ENCODE results near the gene NLGN3.

Gene NLGN3

GRCh38 chrX:71118032-71118984 is 26.3 kb upstream of the NLGN3 start, which contains the start of gene MED12:
TSS of gene MED12 (plus strand) at chrX:71118596. CDS start at chrX:71118755, 159 bp downstream.
- DNase-seq (ENCODE audit: low read depth in 2 of 2), result peak; percentile 66 to 79

- no peak for DNase-seq (ENCODE audit: low read depth in 2 of 2)
Measured at GRCh38 chrX:71118985-71119535, 25.6 kb upstream of the NLGN3 start.

GRCh38 chrX:71128166-71128833 is 16.3 kb upstream of the NLGN3 start:
- DNase-seq (ENCODE audit: low read depth in 2 of 2), result no peak

- DNase-seq (ENCODE audit: low read depth in 2 of 2), result peak; percentile 37 to 67
Measured at GRCh38 chrX:71128915-71129765, 15.5 kb upstream of the NLGN3 start.

- DNase-seq (ENCODE audit: low read depth in 2 of 2), result no peak
Measured at GRCh38 chrX:71131510-71131909, 13.1 kb upstream of the NLGN3 start.

- DNase-seq (ENCODE audit: low read depth in 2 of 2), result no peak
Measured at GRCh38 chrX:71140440-71140839, 4.2 kb upstream of the NLGN3 start.

GRCh38 chrX:71143508-71143907 is 1.1 kb upstream of the NLGN3 start:
- DNase-seq (ENCODE audit: low read depth in 2 of 2), result no peak

GRCh38 chrX:71147496-71148277 is 3.0 kb downstream of the NLGN3 start:
- DNase-seq (ENCODE audit: low read depth in 2 of 2), result no peak

GRCh38 chrX:71148278-71148663 is 3.6 kb downstream of the NLGN3 start:
- no peak for DNase-seq (ENCODE audit: low read depth in 2 of 2)

GRCh38 chrX:71151366-71151765 is 6.7 kb downstream of the NLGN3 start:
- no peak for DNase-seq (ENCODE audit: low read depth in 2 of 2)

- DNase-seq (ENCODE audit: low read depth in 2 of 2), result no peak
Measured at GRCh38 chrX:71154196-71154595, 9.6 kb downstream of the NLGN3 start.

GRCh38 chrX:71154641-71155040 is 10.0 kb downstream of the NLGN3 start:
- DNase-seq (ENCODE audit: low read depth in 2 of 2), result no peak

GRCh38 chrX:71158603-71159002 is 14.0 kb downstream of the NLGN3 start:
- no peak for DNase-seq (ENCODE audit: low read depth in 2 of 2)

GRCh38 chrX:71159335-71159734 is 14.7 kb downstream of the NLGN3 start:
- DNase-seq (ENCODE audit: low read depth in 2 of 2), result no peak

- DNase-seq (ENCODE audit: low read depth in 2 of 2), result no peak
Measured at GRCh38 chrX:71160475-71160874, 15.8 kb downstream of the NLGN3 start.

GRCh38 chrX:71162981-71163380 is 18.3 kb downstream of the NLGN3 start:
- no peak for DNase-seq (ENCODE audit: low read depth in 2 of 2)

GRCh38 chrX:71164071-71164470 is 19.4 kb downstream of the NLGN3 start:
- no peak for DNase-seq (ENCODE audit: low read depth in 2 of 2)

- DNase-seq (ENCODE audit: low read depth in 2 of 2), result no peak
Measured at GRCh38 chrX:71166461-71166860, 21.8 kb downstream of the NLGN3 start.

GRCh38 chrX:71167031-71167781 is 22.6 kb downstream of the NLGN3 start:
- no peak for DNase-seq (ENCODE audit: low read depth in 2 of 2)

- DNase-seq (ENCODE audit: low read depth in 2 of 2), result no peak
Measured at GRCh38 chrX:71168134-71168533, 23.5 kb downstream of the NLGN3 start.
